NCI-H2081 treated with DMSO at 0.1 percent for 48 hours (cell line): ENCODE measurements around the gene KCNH1.

Source experiments
- DNase-seq: peaks from one replicate; lab custom pipeline; 2025; lab: John Stamatoyannopoulos, UW

KCNH1 gene

DNA sequence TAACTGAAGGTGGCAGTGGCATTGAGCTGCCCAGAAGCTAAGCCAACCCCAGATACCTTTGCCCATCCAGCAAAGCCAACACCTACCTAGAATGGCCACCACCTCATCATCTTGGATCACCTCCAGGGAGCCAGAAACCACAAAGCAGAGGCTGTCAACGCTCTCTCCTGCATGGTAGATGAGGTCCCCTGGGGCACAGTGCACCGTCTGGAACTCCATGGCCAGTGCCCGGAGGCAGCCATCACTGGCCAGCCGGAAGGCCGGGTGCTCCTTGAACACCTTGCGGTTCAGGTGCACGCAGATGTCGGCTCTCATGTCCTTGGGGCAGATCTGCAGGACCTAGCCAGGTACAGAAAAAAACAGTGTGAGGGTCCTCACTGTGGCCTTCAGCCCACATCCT lies 336.5 kb downstream of the KCNH1 start:
- DNase-seq, result no peak

DNA sequence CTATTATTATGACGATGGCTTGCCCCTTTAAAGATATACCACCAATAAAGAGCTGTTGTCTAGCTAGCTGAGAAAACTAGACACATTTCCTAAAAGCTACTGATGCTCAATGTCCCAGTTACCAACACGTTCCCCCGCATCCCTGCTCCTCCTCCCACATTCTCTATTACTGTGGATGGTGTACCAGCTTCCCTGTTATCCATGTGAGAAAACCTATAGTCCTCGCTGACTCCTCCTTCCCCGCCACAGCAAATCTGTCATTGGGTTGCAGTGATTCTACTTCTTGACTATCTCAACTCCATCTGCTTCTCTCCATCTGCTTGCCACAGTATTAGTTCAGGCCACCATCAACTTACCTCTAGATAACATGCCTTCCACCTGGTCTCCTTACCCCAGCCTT lies 337.5 kb downstream of the KCNH1 start:
- no peak for DNase-seq

DNA sequence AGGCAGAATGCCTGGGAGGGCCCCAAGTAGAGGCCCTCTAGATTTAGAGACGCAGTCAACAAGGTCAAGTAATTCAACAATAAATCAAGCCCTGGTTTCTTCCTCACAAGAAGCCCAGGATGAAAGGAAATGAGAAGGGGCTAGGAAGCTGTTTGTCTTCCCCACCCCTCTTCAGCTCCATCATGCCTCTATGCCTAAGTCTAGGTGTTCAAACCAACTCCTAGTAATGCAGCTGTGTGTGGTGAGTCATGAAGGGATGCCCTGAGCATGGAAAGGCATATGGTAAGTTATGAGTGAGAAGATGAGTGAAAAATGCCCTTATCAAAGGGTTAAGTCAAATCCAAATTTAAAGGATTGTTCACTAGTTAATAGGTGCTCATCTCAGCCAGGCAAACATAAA lies 339.5 kb downstream of the KCNH1 start:
- no peak for DNase-seq

DNA sequence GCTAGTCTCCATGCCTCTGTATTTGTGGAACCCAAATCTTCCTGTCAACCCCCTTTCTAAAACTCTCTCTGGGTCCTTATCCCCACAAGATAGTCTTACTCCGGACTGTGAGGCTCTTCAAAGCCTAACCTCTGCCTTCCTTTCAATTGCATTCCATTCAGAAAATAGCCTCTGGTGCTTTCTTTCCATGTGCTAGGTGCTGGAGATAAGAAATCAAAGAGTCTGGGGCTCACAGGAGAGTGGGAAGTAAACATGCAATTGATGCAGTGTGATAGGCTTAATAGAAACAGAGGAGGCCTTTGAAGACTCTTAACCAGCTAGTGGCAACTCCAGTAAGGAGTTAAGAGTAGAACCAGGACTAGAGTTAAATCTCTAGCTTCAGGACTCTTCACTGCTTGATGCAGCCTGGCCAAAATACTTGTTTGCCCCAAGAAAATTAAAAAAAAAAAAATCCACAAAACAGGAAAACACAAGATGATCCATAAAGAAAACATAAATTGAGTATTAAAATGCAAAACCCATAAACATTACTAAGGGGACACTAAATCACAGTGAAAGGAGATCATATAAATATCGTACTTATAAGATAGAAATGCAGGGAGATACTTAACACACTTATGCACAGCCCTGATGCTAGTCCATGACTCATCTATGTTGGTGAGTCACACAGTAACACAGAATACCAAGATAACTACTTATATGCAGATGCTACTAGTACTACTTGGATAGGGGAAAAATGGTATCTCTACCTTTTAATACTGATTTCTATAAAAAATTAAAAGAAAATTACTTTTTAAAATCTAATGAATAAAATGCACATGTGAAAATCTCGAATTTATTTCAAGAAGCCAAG lies 341.5 kb downstream of the KCNH1 start:
- no peak for DNase-seq

DNA sequence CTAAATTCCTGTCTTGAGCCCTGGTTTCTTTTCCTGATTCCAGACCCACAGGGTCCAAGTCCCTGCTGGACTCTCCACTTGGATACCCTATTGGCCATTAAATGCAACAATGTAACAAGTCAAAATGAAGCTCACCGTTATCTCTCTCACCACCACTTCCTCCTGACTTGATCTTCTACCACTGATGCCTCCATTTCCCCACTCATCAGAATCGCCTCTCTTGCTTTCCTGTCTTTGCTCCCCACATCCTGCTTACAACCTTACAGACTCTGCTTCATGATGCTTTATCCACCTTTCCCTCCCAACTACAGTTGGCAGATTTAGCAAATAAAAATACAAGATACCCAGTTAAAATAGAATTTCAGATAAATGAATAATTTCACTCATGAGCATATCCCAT lies 343.8 kb downstream of the KCNH1 start:
- DNase-seq, result no peak

DNA sequence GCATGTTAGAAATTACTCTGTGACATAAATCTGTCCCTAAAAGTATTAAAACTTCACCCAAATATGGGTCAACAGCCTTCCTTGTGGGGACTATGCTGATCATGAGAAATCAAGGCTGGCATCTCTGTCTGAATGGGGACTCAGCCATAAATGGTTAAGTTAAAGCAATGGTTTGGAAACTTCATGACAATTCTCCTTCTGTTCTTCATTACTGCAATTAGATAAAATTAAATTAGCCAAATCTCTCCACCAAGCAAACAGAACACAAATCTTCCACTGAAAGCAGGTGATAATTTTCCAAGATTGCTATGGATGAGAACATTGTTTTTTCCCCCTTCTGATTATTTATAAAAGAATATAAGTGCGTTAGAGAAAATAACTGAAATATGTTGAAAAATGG lies 346.1 kb downstream of the KCNH1 start:
- DNase-seq, result no peak

DNA sequence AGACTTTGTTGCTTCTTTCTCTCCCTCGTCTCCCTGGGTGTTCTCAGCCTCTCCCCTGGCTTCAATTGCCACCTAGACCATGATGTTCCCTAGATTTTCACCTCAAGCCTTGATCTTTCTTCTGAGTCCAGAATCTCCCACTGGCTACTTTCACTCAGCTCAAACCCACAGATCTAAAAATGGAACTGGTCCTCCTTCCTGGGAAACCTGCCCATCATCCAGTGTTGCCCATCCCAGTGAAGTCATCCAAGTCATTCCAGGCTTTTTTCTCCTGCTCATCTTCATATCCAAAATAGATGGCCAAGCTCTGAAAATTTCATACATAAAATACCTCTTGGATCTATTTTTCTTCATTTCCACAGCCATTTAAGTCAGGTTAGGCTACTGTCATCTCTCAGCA lies 347.4 kb downstream of the KCNH1 start:
- DNase-seq, result no peak

DNA sequence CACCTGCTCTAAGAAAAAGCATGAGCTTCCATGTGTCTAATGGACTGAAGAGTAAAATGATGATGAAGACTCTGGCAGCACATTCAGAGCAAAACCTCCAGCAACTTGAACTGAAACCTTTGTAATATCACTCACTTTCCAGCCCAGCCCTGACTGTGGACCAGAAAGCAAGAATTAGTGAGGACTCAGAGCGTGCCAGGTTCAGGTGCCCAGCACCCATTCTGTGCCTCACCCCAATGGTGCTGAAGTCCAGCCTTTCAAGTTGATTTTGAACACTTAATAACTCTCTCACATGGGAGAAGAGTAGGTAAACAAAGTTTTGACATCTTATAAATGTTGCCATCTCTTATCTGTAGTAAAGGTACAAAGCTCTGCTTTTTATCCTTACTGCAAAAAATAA lies 350.0 kb downstream of the KCNH1 start:
- no peak for DNase-seq

DNA sequence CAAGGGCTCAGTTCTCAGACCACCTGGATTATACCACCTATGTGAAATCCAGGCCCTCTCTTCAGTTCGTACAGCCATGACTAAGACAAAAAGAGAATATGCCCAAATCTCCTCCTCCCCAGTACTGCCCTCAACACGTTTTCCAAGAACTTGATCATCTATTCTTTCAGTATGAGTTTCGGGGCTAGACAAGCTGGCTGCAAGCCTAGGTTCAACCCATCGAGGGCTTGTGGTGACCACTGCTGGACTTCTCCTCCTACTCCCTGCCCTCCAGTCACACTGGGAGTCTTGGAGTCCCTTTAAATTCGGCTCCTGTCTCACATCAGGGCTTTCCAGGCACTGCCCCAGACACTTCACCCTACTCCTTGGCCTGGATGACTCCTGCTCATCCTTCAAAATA lies 352.3 kb downstream of the KCNH1 start:
- DNase-seq, result no peak

DNA sequence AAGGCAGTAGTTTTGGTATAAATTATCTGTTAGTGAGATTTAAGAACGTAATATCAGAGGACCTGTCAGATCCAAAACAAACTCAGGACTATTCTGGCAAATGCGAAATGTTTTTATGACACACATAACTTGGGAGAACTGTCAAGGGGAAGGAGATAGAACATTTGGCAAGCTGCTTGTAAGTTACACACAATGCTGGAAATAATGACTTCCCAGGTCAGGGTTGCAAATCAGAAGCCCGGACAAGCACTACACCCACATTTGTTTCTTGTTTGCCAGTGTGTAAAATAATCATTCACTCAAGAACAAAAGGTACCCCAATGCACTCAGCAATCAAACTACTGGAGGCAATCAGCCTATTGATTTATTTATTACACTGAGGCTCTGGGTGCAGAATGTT lies 354.7 kb downstream of the KCNH1 start:
- no peak for DNase-seq

DNA sequence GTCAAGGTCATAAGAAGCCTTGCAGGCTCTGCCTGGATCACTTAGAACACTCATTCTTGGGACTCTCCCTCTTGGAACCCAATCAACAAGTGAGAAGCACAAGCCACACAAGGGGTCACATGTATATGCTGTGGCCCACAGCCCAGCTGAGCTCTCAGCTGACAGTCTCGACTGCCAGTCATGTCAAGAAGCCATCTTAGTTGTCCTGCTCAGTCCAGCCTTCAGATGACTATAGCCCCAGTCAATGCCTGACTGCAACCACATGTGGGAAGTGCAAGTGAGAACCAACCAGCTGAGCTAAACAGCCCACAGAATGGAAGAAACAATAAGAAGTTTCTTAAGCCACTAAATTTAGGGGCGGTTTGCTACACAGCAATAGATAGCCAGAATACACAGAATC lies 356.0 kb downstream of the KCNH1 start:
- DNase-seq, result no peak

DNA sequence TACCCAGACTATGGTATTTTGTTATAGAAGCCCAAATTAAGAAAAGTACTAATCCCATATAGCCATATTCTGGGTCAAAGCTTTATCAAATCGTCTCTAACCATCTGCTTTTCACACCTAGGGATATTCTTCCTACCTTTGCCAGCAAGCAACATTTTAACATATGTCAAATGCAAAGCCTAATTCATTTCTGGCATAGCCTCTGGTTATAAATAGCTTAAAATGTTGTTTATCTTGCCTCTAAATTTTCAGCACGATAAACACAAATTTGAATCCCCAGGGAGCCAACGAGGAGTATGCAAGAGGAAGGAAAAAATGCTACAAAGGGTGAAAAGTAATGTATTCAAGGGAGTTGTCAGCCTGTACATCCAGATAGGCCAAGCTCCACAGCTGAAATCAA lies 357.2 kb downstream of the KCNH1 start:
- DNase-seq, result no peak

DNA sequence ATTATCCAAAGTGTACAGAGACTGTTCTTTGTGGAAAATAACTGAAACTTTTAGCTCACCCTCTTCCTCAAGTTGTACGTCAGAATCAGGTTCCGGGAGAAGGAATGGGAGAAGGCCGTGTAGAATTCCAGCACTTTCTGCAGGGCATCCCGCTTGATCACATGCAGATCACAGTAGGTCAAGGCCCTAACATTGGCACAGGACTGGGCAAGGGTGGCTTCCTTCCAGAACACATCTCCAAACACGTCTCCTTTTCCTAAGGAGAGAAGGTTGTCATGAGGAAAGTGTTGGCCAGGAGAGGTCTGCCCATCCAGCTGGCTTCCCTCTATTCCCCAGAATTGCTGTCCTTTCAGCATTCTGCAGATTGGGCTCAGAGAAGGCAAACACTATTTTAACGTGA lies 358.7 kb downstream of the KCNH1 start:
- no peak for DNase-seq

DNA sequence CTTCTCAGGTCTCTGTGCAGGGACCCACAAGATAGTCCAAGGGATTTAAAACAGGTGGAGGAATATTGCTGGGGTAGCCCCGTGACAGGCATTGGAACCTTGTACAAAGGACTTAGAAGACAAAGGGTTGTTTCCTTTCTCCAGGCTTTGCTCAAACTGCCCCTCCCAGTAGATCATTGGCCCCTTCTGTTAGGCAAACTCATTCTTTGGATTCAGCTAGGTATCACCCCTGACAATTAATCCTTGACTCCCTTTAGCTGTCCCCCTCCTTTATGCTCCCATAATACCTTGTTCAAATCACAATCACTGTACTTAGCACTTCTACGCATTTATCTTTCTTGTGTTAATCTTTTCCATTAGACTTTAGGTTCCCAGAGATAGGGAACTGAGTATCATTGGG lies 360.5 kb downstream of the KCNH1 start:
- no peak for DNase-seq

DNA sequence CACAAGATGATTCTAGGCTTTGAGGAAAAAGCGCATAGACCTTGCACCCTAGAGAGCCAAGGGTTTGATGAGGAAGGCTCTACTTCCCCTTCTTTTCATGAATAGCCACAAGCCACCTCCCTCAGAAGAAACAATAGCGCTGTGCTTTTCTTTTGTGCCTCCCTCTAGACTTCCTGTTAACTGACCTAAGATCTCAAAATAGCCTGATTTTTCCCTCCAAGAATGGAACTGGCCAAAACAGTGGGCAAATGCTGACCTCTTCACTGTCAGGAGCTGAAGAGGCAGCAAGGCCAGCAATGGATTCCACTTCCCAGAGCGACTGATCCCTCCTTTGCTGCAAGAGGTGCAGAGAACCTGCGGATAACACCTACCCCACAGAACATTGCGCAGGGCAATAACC lies 362.8 kb downstream of the KCNH1 start:
- DNase-seq, result no peak

DNA sequence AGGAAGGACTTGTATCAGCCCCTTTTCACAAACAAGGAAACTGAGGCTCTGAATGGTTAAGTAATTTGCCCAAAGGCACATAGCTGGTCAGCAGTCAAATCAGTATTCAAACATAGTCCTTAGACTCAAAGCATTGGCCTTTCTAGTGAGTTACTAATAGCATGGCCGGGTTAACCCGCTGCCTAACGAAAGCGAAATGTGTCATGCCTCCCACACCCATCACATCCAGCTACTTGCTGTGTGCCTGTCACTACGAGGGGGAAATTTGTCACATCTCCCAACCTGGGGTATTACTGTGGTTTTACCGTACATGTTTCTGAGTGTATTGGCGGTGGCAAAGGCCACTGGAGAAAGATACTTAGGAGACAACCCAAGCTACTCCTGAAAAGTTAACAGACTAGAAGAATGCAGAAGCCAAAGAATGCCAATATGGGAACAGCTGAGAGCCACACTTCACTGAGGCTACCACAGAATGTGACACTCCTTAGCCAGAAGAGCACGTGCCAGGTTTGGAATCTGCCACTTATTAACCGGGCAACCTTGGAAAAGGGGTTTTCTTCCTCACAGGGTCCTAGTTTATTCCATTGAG lies 363.5 kb downstream of the KCNH1 start:
- no peak for DNase-seq

DNA sequence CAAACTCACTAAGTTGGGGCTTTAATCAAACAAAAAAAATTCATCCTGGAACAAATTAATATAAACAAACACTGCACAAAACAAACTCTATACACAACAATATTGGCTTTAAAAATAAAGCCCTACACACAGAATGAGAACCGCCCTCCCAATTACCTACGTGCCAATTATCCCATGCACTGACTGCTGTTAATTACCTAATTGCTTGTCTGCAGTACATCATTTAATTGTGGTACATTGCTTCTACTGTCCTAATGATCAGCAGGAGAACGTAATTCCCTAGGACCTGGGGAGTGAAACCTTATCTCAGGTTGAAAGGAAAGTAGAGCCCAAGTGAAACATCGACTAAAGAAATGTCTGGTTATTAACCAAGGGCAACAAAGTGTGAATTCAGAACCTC lies 364.5 kb downstream of the KCNH1 start:
- DNase-seq, result no peak

DNA sequence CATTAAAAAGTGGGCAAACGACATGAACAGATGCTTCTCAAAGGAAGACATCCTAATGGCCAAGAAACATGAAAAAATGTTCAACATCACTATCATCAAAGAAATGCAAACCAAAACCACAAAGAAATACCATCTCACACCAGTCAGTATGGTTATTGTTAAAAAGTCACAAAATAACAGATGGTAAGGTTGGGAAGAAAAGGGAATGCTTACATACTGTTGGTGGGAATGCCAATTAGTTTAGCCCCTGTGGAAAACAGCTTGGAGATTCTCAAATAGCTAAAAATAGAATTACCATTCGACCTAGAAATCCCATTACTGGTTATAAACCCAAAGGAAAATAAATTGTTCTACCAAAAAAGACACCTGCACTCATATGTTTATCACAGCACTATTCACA lies 369.4 kb downstream of the KCNH1 start:
- no peak for DNase-seq

DNA sequence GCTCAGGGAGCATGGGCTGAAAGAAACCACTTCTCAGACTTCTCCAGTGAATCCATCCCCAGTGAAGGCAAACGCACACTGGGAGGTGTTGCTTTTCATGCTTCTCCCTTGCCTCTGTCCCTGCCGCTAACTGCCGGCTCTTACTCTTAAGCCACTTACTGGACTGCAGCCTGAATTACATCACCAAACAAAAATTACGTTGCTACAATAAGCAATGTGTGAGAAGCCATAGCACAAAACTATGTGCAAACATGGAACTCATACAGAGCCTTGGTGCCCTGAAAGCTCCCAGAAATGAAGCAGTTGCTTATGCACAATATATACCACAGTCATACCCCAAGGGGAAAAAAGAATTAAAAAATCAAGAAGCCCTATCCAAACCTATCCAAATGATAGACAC lies 375.2 kb downstream of the KCNH1 start:
- DNase-seq, result no peak

DNA sequence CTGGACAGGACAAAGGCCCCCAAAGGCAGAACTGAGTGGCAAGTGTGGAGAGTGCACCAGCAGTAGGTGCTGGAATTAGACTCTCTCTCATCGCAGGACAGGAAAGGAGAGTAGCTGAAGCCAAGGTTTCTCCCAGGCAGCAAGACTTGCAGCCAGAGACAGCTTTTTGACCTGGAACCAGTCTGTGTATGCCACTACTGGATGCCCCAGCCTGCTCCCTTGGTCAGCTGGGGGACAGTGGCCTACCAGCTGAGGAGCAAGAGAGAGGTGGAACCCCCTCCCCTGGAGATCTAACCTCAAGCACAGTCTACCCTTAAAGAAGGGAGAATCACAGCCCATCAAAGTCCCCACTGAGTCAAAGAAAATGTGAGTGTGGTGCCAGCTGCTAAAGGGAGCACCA lies 375.7 kb downstream of the KCNH1 start:
- DNase-seq, result no peak

DNA sequence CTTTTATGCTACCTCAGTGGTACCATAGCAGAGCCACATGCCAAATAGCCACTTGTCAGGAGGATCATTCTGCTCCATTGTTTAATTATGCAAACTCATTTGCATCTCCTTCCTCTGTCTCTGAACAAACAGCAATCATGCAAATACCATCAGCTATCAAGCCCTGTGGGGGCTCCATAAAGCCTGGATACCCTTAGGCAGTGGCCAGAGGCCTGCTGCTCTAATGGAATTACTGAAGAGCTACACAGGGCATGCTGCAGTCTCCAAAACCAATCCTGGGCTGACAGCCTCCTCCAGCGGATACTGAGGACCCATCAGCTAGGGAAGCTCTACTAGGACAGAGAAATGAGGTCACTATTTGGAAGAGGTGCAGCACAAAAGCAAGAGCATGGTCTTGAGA lies 376.3 kb downstream of the KCNH1 start:
- DNase-seq, result no peak

DNA sequence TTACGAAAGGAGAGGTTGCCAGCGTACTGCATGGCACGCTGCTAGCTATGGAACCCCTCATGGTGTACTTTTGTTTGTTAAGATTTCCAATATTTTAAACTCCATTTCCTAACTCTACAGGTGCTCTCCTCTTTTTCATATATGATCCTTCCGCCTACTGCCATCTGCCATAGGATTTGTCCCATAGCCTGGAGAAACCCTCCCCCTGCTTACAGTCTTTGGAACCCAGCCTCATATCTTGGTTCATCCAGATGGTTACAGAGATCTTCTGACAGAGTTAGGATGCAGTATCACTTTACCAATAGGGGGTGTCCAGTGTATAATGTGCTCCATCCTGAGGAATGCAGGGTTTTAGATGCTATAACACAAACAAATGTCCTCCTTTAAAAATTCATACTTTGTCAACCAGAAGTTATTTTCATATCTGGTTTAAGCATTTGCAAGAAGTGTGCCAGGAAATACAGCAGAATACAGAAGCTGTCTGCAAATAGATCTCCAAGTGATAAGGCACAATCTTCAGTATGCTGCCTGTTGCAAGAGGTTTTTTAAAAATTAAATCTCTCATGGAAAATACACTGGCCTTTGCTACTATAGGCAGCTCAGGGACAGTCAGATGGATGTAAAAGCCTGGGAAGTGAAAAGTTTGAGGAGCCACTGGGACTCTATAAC lies 377.8 kb downstream of the KCNH1 start:
- DNase-seq, result no peak

DNA sequence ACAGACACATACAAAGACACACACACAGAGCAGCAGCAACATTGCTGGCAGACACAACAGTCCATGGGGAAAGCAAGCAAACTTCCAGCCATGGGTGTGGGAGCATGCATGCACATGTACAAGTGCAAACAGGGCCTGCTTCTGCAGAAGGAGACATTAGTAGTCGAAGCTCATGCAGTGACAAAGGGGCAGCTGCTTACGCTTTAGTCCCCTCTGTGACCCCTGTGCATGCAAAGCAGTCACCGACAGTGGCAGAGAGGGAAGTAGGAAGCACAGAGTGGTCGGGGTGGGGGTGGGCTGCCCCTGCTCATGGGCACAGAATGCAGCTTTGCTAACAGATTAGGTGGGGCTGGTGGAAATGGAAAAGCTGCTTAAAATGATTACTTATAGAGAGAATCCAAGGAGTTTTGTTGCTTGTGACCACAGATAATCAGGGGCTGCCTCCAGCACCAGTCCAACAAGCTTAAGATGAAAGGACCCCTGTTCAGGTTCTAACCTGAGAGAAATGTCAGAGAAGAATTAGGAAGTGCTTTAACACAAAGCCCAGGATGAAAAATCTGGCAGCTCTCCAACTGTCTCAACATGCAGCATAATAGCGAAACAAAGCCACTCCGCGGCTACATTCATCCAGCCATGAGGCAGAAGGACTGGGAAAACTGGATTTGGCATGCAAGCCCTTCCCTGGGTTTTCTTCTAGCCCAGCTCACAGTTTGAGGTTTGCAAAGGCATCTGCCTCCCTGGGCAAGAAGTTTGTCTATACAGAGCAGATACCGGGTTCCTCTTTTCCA lies 378.9 kb downstream of the KCNH1 start:
- peak; percentile 38 for DNase-seq
